GM23248 (cell line): ENCODE measurements around the gene OPCML. TPM values are rescaled to one million over a fixed set of nuclear protein-coding genes. Genes with fewer than 3 reads are reported as not detected.
A peak's percentile ranks its signal among the peaks of the same experiment; 100 is the strongest.

Source experiments
- DNase-seq: peaks from one replicate; pipeline ENCODE4 v3.0.0-alpha.2; 2015
- H2AFZ ChIP-seq: fragments of 200-600 bp; sonication (generic); 2 replicates; pipeline ENCODE4 v1.6.1; 2016; ENCODE audit warnings: antibody characterized with exemption
- H3F3A ChIP-seq: fragments of 200-600 bp; sonication (generic); 2 replicates; pipeline ENCODE4 v1.6.1; 2016; ENCODE audit warnings: mild to moderate bottlenecking, antibody characterized with exemption, mixed run types; ENCODE audit not compliant: insufficient read depth
- H3K27ac ChIP-seq: fragments of 200-600 bp; sonication (generic); 2 replicates; pipeline ENCODE4 v1.5.1; 2016; ENCODE audit warnings: mild to moderate bottlenecking
- H3K27me3 ChIP-seq: fragments of 200-600 bp; sonication (generic); replicated peaks from 2 replicates; pipeline ENCODE4 v1.6.1; 2016; ENCODE audit warnings: mild to moderate bottlenecking; ENCODE audit not compliant: insufficient read depth
- H3K36me3 ChIP-seq: fragments of 200-600 bp; sonication (generic); 2 replicates; pipeline ENCODE4 v1.6.1; 2016; ENCODE audit warnings: low read depth, mild to moderate bottlenecking
- H3K4me1 ChIP-seq: fragments of 200-600 bp; sonication (generic); 2 replicates; pipeline ENCODE4 v1.6.1; 2016; ENCODE audit warnings: mild to moderate bottlenecking; ENCODE audit not compliant: insufficient read depth
- H3K4me2 ChIP-seq: fragments of 200-600 bp; sonication (generic); one replicate; pipeline ENCODE4 v1.6.1; 2016; ENCODE audit warnings: mild to moderate bottlenecking; ENCODE audit not compliant: unreplicated experiment
- H3K4me3 ChIP-seq: fragments of 200-600 bp; sonication (generic); 2 replicates; pipeline ENCODE4 v1.5.1; 2016; ENCODE audit warnings: mild to moderate bottlenecking
- H3K79me2 ChIP-seq: fragments of 200-600 bp; sonication (generic); 2 replicates; pipeline ENCODE4 v1.6.1; 2016; ENCODE audit warnings: mild to moderate bottlenecking; ENCODE audit not compliant: insufficient read depth
- H3K9ac ChIP-seq: fragments of 200-600 bp; sonication (generic); 2 replicates; pipeline ENCODE4 v1.6.1; 2016; ENCODE audit warnings: mild to moderate bottlenecking
- H3K9me2 ChIP-seq: fragments of 200-600 bp; sonication (generic); 2 replicates; pipeline ENCODE4 v1.6.1; 2016; ENCODE audit warnings: mixed run types, mild to moderate bottlenecking, moderate library complexity; ENCODE audit not compliant: insufficient read depth
- H3K9me3 ChIP-seq: fragments of 200-600 bp; sonication (generic); one replicate; pipeline ENCODE4 v1.6.1; 2017; ENCODE audit warnings: low read depth
- H4K20me1 ChIP-seq: fragments of 200-600 bp; sonication (generic); 2 replicates; pipeline ENCODE4 v1.6.0; 2016; ENCODE audit not compliant: insufficient read depth
- EZH2 ChIP-seq: fragments of 200-600 bp; sonication (generic); IDR thresholded peaks from 2 replicates; pipeline ENCODE4 v1.6.1; 2018; ENCODE audit warnings: antibody characterized with exemption, mild to moderate bottlenecking; ENCODE audit not compliant: insufficient read depth, poor library complexity, severe bottlenecking
- EZH2phosphoT487 ChIP-seq: fragments of 200-600 bp; sonication (generic); IDR thresholded peaks from 2 replicates; pipeline ENCODE4 v1.6.1; 2018; ENCODE audit warnings: antibody characterized with exemption, moderate library complexity, mild to moderate bottlenecking, low read depth; ENCODE audit not compliant: insufficient read depth
- WGBS, 2 experiments: methylation state at CpG; one replicate each; pipeline ENCODE4 v1.1.6; 2015 to 2017; ENCODE audit warnings: low lambda C conversion rate in 2 of 2, low coverage in 1 of 2; ENCODE audit errors: missing lambda C conversion rate in 2 of 2; 5-methylcytosine and 5-hydroxymethylcytosine counted together
- in situ Hi-C: fragments of 300-500 bp; cut with MboI; formaldehyde crosslinking; loops from 2 replicates; pipeline ENCODE4 v1.15.0; 2020
- polyA plus RNA-seq: library from polyadenylated mRNA; unstranded; fragments of >200 nt; fragmentation: Nextera tagmentation; extraction: Ambion mirVana; gene quantifications from 2 replicates; pipeline ENCODE4 v1.2.1, GENCODE V29; 2016
- total RNA-seq: library from RNA; depleted of rRNA; stranded (reverse); fragments of >200 nt; shearing (Covaris generic); gene quantifications from 2 replicates; pipeline ENCODE4 v1.2.3, GENCODE V29; 2014

The OPCML gene
- total and polyA plus RNA-seq, 2 experiments from 2014 or later = 0.69 to 1.6 TPM

GRCh38 chr11:132490978-132491377, 1041.3 kb downstream of the OPCML start:
- Histone ChIP-seq H3K27me3 (no peaks in the 10 kb centered on the region), H4K20me1 (no peaks in the 10 kb centered on the region), H3K36me3 (no peaks in the 10 kb centered on the region), H3K9me3 (no peaks in the 10 kb centered on the region), H3K27ac (no peak overlapping the region), H2AFZ (0 out of 2 replicates have a peak overlapping the region, but pooled peaks have one; percentile 29), H3F3A (no peaks in the 10 kb centered on the region), H3K4me3 (no peak overlapping the region), H3K9me2 (no peaks in the 10 kb centered on the region), H3K4me1 (peaks cover 10% of the 10 kb centered on the region), H3K9ac (no peak overlapping the region), H3K79me2 (no peaks in the 10 kb centered on the region), H3K4me2 (peak overlapping the region; percentile 20)
- 5 to 9% methylated on average over 5 of the region's 5 CpGs for WGBS, 2 experiments
- TF ChIP-seq EZH2phosphoT487 (no peak), EZH2 (no peak)
- in situ Hi-C loops = no loop called here
- DNase-seq = peak; percentile 82

GRCh38 chr11:132486060-132486459, 1046.2 kb downstream of the OPCML start:
- Histone ChIP-seq H3K36me3 (no peaks in the 10 kb centered on the region), H3K9ac (no peak overlapping the region), H3K4me2 (no peak overlapping the region), H3K79me2 (no peaks in the 10 kb centered on the region), H3K9me2 (no peaks in the 10 kb centered on the region), H3K4me1 (peaks cover 4% of the 10 kb centered on the region; the same call in 1 of the 2 replicates), H3F3A (no peaks in the 10 kb centered on the region), H3K27ac (no peak overlapping the region), H3K4me3 (no peak overlapping the region), H2AFZ (no peak overlapping the region), H4K20me1 (no peaks in the 10 kb centered on the region), H3K27me3 (no peaks in the 10 kb centered on the region), H3K9me3 (no peaks in the 10 kb centered on the region)
- TF ChIP-seq EZH2phosphoT487 = no peak
- no peak for TF ChIP-seq EZH2
- WGBS, 2 experiments = 42 to 63% methylated on average over 1 of the region's 1 CpG
- DNase-seq = no peak
- in situ Hi-C loops = no loop called here

GRCh38 chr11:132475026-132475425, 1057.3 kb downstream of the OPCML start:
- in situ Hi-C loops = no loop called here
- H3K79me2 ChIP-seq = no peaks in the 10 kb centered on the region
- no peaks in the 10 kb centered on the region for H3K27me3 ChIP-seq
- peaks cover 28% of the 10 kb centered on the region for H3K4me1 ChIP-seq
- no peaks in the 10 kb centered on the region for H3K9me2 ChIP-seq
- H3K4me2 ChIP-seq = no peak overlapping the region
- H3K36me3 ChIP-seq = no peaks in the 10 kb centered on the region
- WGBS, 2 experiments = 79 to 92% methylated on average over 2 of the region's 2 CpGs
- H3K27ac ChIP-seq = no peak overlapping the region
- H2AFZ ChIP-seq = no peak overlapping the region
- no peaks in the 10 kb centered on the region for H3K9me3 ChIP-seq
- H4K20me1 ChIP-seq = no peaks in the 10 kb centered on the region
- H3K4me3 ChIP-seq = no peak overlapping the region
- peak; percentile 24 for DNase-seq
- H3K9ac ChIP-seq = no peak overlapping the region
- peaks cover 32% of the 10 kb centered on the region for H3F3A ChIP-seq
- TF ChIP-seq EZH2 = no peak
- no peak for TF ChIP-seq EZH2phosphoT487

- DNase-seq = peak; percentile 77
- no peaks in the 10 kb centered on the region for H3K27me3 ChIP-seq
- peak overlapping the region; percentile 18; the same call in 1 of the 2 replicates for H2AFZ ChIP-seq
- H4K20me1 ChIP-seq = no peaks in the 10 kb centered on the region
- peaks cover 28% of the 10 kb centered on the region for H3K4me1 ChIP-seq
- 30 to 32% methylated on average over 6 of the region's 6 CpGs for WGBS, 2 experiments
- H3K36me3 ChIP-seq = no peaks in the 10 kb centered on the region
- H3K4me3 ChIP-seq = no peak overlapping the region
- H3K9ac ChIP-seq = peak overlapping the region; percentile 23; the same call in 1 of the 2 replicates
- in situ Hi-C loops = no loop called here
- peak overlapping the region; percentile 75 for H3K27ac ChIP-seq
- no peaks in the 10 kb centered on the region for H3K79me2 ChIP-seq
- TF ChIP-seq EZH2phosphoT487 (no peak), EZH2 (no peak)
- H3K9me3 ChIP-seq = no peaks in the 10 kb centered on the region
- no peak overlapping the region for H3K4me2 ChIP-seq
- H3F3A ChIP-seq = peaks cover 32% of the 10 kb centered on the region
- no peaks in the 10 kb centered on the region for H3K9me2 ChIP-seq
Observed at GRCh38 chr11:132472411-132473172, 1059.7 kb downstream of the OPCML start.
